Stimulated activated naive B cell treated with anti-CD40 and anti-IgM and Interleukin-4, amounts not matched to agents 10 μg/mL and 1 μg/mL and 100 μg/mL, for 72 hours (primary cell): ENCODE results near the gene DBNDD2.
A peak's percentile ranks its signal among the peaks of the same experiment; 100 is the strongest.

ENCODE experiments used
- ATAC-seq, 2 donors: fragments of 150-1000 bp; cut with Tn5 transposase; replicated peaks; 2 replicates each; pipeline ENCODE4 v1.10.0; 2021; ENCODE audit warnings: moderate library complexity in 1 of 2
- DNase-seq: peaks from one replicate; pipeline ENCODE4 v3.0.0; 2021
- H3K27ac Mint-ChIP-seq: one replicate; pipeline ENCODE4 v1.8.0; 2022; ENCODE audit warnings: mild to moderate bottlenecking, mixed read lengths
- H3K27me3 Mint-ChIP-seq, 2 donors: one replicate each; pipeline ENCODE4 v1.8.0; 2022; ENCODE audit warnings: mixed read lengths in 2 of 2
- H3K36me3 Mint-ChIP-seq, 2 donors: one replicate each; pipeline ENCODE4 v1.8.0; 2022; ENCODE audit warnings: mixed read lengths in 2 of 2, mild to moderate bottlenecking in 1 of 2
- H3K4me1 Mint-ChIP-seq, 2 donors: one replicate each; pipeline ENCODE4 v1.8.0; 2022; ENCODE audit warnings: mixed read lengths in 2 of 2, mild to moderate bottlenecking in 1 of 2
- H3K4me3 Mint-ChIP-seq, 2 donors: one replicate each; pipeline ENCODE4 v1.8.0; 2022; ENCODE audit warnings: mild to moderate bottlenecking in 2 of 2, mixed read lengths in 2 of 2, moderate library complexity in 1 of 2
- H3K9me3 Mint-ChIP-seq, 2 donors: one replicate each; pipeline ENCODE4 v1.8.0; 2022; ENCODE audit warnings: mixed read lengths in 2 of 2, mild to moderate bottlenecking in 1 of 2

Gene DBNDD2

GRCh38 chr20:45440891-45441685 lies 33.0 kb downstream of the DBNDD2 start:
- DNase-seq = no peak
- Mint-ChIP-seq H3K27ac (no peak overlapping the region), H3K4me1 (peaks cover 6 to 26% of the 10 kb centered on the region in 2 donors), H3K9me3 (no peaks in the 10 kb centered on the region), H3K36me3 (peaks cover 0 to 7% of the 10 kb centered on the region in 2 donors), H3K27me3 (peaks cover 0 to 18% of the 10 kb centered on the region in 2 donors), H3K4me3 (no peak overlapping the region)
- no peak for ATAC-seq

GRCh38 chr20:45441746-45442145 lies 33.7 kb downstream of the DBNDD2 start:
- peaks cover 0 to 7% of the 10 kb centered on the region in 2 donors for H3K36me3 Mint-ChIP-seq
- H3K27ac Mint-ChIP-seq = no peak overlapping the region
- no peak for DNase-seq
- peaks cover 0 to 18% of the 10 kb centered on the region in 2 donors for H3K27me3 Mint-ChIP-seq
- H3K9me3 Mint-ChIP-seq = no peaks in the 10 kb centered on the region
- peaks cover 5 to 21% of the 10 kb centered on the region in 2 donors for H3K4me1 Mint-ChIP-seq
- H3K4me3 Mint-ChIP-seq = no peak overlapping the region
- ATAC-seq = no peak

DNA sequence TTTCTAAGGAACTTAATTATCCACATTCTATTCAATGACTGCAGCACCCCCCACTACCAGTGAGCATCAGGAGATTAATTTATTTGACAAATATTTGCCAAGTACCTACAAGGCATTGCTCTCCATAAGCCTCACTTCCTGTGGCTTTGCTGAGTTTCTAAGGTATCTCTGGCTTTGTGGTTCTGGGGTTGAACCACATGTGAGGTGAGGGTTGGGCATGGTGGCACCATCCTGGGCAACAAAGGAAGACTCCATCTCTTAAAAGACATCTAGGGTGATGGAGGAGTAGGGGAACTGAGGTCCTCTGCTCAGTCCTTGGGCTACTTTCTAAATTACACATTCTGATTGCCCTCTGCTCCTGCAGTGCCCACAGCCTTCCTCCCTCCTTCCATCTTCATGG lies 36.0 kb downstream of the DBNDD2 start:
- Mint-ChIP-seq H3K4me1 (peaks cover 3 to 16% of the 10 kb centered on the region in 2 donors), H3K27ac (no peak overlapping the region), H3K4me3 (no peak overlapping the region), H3K27me3 (peaks cover 0 to 18% of the 10 kb centered on the region in 2 donors), H3K9me3 (no peaks in the 10 kb centered on the region), H3K36me3 (peaks cover 8 to 19% of the 10 kb centered on the region in 2 donors)
- DNase-seq = no peak
- no peak for ATAC-seq

GRCh38 chr20:45445805-45446562 lies 37.9 kb downstream of the DBNDD2 start:
- DNase-seq (no peak), ATAC-seq (peak in 1 of 2 donors; percentile 71)
- Mint-ChIP-seq H3K9me3 (no peaks in the 10 kb centered on the region), H3K27me3 (peaks cover 0 to 18% of the 10 kb centered on the region in 2 donors), H3K4me1 (peaks cover 4 to 12% of the 10 kb centered on the region in 2 donors), H3K27ac (no peak overlapping the region), H3K36me3 (peaks cover 9 to 20% of the 10 kb centered on the region in 2 donors), H3K4me3 (no peak overlapping the region)

DNA sequence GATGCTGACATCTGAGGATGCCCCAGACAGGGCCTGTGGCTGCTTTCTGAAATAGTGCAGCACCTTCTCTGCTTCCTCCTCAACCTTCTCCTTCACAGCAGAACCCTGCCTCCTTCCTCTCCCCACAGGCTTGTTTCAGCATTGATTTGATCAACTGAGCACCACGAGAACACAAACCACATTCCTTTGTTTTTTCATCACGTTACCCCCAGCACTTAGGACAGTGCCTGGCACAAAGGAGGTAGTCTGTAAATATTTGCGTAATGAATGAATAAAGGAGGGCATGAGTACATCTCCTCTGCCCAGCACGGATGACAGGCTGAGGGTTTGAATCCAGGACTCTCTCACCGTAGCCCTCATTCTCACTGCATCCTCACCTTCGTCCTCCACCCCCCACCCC lies 40.2 kb downstream of the DBNDD2 start:
- DNase-seq (no peak), ATAC-seq (no peak)
- Mint-ChIP-seq H3K27ac (no peak overlapping the region), H3K36me3 (peaks cover 9 to 21% of the 10 kb centered on the region in 2 donors), H3K4me3 (no peak overlapping the region), H3K9me3 (no peaks in the 10 kb centered on the region), H3K4me1 (peaks cover 9 to 20% of the 10 kb centered on the region in 2 donors), H3K27me3 (peaks cover 0 to 18% of the 10 kb centered on the region in 2 donors)

DNA sequence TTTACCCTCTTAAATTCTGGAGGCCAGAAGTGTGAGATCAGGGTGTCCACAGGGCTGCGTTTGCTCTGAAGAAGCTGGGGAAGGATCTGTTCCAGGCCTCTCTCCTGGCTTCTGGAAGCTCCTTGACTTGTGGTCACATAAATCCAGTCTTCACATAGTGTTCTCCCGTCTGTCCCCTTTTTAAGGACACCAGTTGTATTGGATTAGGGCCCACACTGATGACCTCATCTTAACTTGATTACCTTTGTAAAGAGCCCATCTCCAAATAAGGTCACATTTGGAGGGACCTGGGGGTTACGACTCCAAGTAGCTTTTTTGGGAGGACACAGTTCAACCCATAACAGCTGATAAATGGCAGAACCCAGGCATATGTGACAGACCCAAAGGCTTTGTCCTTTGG lies 41.4 kb downstream of the DBNDD2 start:
- no peak overlapping the region for H3K27ac Mint-ChIP-seq
- H3K36me3 Mint-ChIP-seq = peaks cover 9 to 20% of the 10 kb centered on the region in 2 donors
- H3K4me3 Mint-ChIP-seq = no peak overlapping the region
- ATAC-seq (no peak), DNase-seq (no peak)
- peaks cover 0 to 15% of the 10 kb centered on the region in 2 donors for H3K27me3 Mint-ChIP-seq
- no peaks in the 10 kb centered on the region for H3K9me3 Mint-ChIP-seq
- H3K4me1 Mint-ChIP-seq = peaks cover 9 to 20% of the 10 kb centered on the region in 2 donors

GRCh38 chr20:45450097-45450818 lies 42.2 kb downstream of the DBNDD2 start:
- ATAC-seq = peak; percentile 83 to 84
- H3K27ac Mint-ChIP-seq = no peak overlapping the region
- peaks cover 9 to 18% of the 10 kb centered on the region in 2 donors for H3K36me3 Mint-ChIP-seq
- no peak for DNase-seq
- no peak overlapping the region for H3K4me3 Mint-ChIP-seq
- peaks cover 0 to 8% of the 10 kb centered on the region in 2 donors for H3K27me3 Mint-ChIP-seq
- no peaks in the 10 kb centered on the region for H3K9me3 Mint-ChIP-seq
- peaks cover 9 to 20% of the 10 kb centered on the region in 2 donors for H3K4me1 Mint-ChIP-seq

GRCh38 chr20:45452238-45452637 lies 44.1 kb downstream of the DBNDD2 start:
- DNase-seq (no peak), ATAC-seq (peak; percentile 52 to 60)
- Mint-ChIP-seq H3K4me3 (no peak overlapping the region), H3K9me3 (no peaks in the 10 kb centered on the region), H3K4me1 (peaks cover 9 to 24% of the 10 kb centered on the region in 2 donors), H3K36me3 (peaks cover 9 to 15% of the 10 kb centered on the region in 2 donors), H3K27me3 (no peaks in the 10 kb centered on the region), H3K27ac (no peak overlapping the region)

- Mint-ChIP-seq H3K27ac (no peak overlapping the region), H3K36me3 (peaks cover 8 to 10% of the 10 kb centered on the region in 2 donors), H3K9me3 (no peaks in the 10 kb centered on the region), H3K4me1 (peaks cover 9 to 24% of the 10 kb centered on the region in 2 donors), H3K4me3 (no peak overlapping the region), H3K27me3 (no peaks in the 10 kb centered on the region)
- DNase-seq (no peak), ATAC-seq (no peak)
Observed at GRCh38 chr20:45452772-45453691, 44.9 kb downstream of the DBNDD2 start.

GRCh38 chr20:45456632-45457031 lies 48.5 kb downstream of the DBNDD2 start:
- H3K27ac Mint-ChIP-seq = no peak overlapping the region
- no peaks in the 10 kb centered on the region for H3K9me3 Mint-ChIP-seq
- ATAC-seq (peak; percentile 67 to 73), DNase-seq (no peak)
- no peaks in the 10 kb centered on the region for H3K27me3 Mint-ChIP-seq
- peaks cover 6 to 29% of the 10 kb centered on the region in 2 donors for H3K4me1 Mint-ChIP-seq
- H3K36me3 Mint-ChIP-seq = peaks cover 0 to 6% of the 10 kb centered on the region in 2 donors
- no peak overlapping the region for H3K4me3 Mint-ChIP-seq

GRCh38 chr20:45459606-45460005 lies 51.5 kb downstream of the DBNDD2 start:
- no peaks in the 10 kb centered on the region for H3K9me3 Mint-ChIP-seq
- H3K36me3 Mint-ChIP-seq = peaks cover 0 to 5% of the 10 kb centered on the region in 2 donors
- ATAC-seq = no peak
- no peaks in the 10 kb centered on the region for H3K27me3 Mint-ChIP-seq
- H3K4me3 Mint-ChIP-seq = no peak overlapping the region
- peaks cover 0 to 14% of the 10 kb centered on the region in 2 donors for H3K4me1 Mint-ChIP-seq
- H3K27ac Mint-ChIP-seq = no peak overlapping the region
- no peak for DNase-seq
